ENCODE data around the gene KRT80.

Gene KRT80

DNA sequence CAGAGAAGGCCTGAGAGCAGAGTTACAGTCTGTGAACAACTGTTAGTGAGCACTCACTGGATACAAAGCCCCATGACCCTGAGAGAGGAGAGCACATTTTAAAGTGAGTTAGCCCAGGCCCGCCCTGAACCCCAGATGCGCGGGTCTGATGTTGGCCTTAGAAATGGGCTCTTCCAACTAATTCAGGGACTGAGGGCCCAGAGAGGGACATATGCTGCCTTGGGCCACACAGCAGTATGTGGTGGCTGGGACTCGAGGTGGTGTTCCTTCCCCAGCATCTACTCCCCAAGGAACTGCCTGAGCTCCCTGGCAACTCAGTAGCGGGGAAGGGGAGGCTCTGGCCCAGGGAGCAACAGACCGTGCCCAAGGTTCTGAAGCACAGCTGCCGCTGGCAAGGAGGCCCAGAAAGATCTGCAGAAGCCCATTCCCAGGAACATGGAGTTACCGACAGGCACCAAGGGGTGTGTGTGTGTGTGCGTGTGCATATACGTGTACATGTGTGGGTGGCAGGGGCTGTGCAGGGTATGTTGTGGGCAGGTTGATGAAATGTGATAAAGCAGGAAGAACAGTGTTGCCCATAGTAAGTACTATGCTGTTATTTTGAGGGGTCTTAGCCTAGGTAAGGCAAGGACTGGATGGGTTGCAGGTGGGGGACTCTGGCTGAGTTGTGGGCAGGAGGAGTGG lies 40.5 kb downstream of the KRT80 start:
- no peak for DNase-seq

DNA sequence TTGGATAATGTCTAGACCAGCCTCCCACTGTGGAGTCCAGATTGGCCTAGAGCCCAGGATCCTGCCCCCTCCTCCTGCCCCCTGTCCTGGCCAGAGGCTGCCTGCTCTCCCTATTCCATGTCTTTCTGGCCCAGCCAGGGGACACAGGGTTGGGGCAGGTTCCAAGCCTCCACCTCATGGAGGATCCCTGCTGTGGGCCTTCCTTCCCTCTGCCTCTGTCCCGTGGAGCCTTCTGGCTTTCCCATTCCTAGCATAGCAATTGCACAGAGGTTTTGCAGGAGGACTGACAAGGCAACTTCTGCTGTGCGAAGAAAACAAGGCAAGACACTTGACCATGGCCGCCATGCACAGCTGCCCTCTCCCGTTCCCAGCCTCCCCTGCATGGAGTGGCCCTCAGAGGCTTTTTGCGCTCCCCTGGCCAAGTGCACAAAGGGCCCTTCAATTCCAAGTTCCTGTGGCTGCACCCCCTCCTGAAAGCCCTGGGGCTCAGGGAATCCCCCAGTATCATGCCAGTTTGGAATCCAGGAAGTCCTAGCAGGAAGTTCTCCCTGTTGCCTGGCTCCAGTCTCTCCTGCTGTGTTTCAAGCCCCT lies 42.1 kb downstream of the KRT80 start:
- no peak for DNase-seq

DNA sequence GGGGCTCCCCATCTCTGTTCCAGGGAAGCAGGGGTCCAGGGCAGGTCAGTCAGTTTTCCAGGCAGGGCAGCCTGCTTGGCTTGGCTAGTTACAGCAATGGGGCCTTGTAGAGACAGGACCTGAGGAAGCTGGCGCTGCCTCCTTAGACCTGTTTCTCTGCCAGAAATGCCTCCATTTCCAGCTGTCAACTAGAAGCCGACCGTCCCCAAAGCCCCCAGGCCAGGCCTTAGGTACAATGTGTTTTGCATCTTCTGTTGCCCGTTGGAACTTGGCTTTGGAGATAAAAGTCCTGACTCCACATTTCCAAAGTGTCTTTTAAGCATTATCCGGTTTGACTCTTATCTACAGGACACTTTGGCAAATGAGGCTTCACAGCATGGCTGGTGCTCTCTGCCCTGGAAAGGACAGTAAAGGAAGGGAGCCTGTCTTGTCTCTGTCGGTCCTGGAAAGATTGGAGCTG lies 42.6 kb downstream of the KRT80 start:
- DNase-seq, result no peak

DNA sequence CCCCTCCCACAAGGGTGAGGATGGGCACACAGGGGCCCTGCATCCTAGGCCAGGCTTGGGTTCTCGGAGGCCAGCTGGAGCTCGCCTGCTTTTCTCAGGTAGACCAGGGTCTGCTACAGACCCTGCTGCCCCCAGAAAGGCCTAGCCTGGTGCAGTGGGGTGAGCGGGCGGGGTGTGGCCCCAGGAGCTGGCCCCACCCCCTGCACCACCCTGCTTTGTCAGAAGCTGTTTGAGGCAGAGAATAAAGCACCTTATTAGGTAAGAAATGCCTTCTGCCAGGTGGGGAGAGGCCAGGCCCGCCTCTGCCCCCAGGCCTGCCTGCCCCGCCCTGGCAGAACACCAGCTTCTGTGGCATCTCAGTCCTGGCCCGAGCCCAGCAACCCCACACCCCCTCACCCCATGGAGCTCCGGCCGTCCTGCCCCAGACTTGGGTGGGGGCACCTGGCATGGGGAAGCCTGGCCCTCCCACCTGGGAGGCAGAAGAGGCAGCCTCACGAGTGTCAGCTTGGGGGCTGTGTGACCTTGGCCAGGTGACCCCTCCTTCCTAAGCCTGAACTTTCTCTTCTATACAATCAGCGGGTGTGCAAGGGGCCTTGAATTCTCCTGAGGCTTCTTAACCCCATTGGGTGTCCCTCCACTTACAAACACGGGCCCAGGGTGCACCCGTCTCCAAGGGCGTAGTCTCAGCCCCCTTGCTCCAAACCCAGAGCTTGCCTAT lies 43.2 kb downstream of the KRT80 start:
- DNase-seq, result no peak

DNA sequence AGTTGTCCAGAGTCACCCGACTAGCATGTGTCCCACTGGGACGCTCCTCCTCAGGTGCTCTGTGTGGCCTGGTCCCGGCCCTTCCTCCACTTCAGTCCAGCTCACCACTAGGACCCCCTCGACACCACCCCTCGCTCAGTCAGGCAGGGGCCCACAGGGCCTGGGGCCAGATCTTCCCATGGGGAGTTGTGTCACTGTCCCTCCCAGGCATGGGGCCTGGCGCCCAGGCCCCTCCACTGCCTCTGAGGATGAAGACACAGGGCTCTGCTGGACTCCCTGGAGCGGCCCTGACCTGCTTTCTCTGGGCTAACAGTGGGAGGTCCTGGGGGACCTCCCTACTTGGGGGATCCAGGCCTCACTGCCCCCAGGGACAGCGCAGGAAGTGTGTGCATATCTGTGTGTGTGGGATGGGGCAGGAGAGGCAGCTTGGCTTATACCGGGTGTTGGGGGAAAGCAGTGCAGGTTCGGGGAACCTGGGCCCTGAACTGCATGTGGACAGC lies 43.8 kb downstream of the KRT80 start:
- DNase-seq, result no peak

DNA sequence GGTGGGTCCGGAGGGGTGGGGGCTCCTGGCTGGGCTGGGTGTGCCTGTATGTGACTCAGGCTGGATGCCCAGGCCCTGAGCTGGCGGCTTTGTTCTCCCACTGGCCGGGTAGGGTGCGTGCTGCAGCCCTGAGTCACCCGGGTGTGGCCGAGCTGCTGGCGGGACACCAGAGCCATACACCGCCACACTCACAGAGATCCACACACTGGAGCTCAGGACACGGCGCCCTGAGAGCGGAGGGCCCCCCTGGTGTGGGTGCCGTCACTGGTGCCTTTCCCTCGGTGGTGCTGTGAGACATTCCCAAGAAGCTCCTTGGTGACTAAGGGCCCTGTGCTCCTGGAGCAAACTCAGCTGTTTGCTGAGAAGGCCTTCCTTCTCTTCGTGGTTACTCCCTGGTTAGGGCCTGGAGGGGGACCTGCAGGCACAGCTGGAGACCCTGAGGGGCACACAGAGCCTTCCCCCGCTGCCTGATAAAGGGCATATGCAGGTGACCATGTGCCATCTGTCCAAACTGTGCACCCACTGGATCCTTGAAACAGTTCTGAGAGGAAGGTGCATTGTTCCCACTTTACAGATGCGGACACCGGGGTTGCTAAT lies 44.3 kb downstream of the KRT80 start:
- no peak for DNase-seq

DNA sequence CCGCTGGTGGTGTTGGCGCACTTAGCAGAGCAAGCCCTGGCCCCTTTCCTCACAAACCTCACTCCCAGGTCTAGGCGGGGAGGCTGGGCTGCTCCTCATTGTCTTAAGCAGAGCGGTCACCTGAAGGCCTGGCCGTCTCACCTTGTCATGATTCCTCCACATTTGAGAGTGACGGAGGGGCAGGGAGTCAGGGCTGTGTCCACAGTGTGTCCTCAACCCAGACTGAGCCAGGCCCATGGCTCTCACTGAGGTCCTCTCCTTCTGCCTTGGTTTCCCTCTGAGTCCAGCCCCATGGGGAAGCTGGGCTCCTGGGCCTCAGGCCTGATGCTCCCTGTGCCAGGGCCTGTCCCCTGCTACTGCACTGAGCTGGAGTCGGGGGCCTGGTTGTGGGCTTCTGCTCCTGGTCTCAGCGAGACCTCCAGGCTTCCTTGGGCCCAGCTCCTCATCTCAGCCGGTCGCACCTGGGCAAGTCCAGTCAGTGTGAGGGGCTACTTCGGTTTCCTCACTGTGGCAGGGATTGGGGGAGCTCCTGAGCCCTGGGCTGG lies 44.9 kb downstream of the KRT80 start:
- DNase-seq, result no peak

DNA sequence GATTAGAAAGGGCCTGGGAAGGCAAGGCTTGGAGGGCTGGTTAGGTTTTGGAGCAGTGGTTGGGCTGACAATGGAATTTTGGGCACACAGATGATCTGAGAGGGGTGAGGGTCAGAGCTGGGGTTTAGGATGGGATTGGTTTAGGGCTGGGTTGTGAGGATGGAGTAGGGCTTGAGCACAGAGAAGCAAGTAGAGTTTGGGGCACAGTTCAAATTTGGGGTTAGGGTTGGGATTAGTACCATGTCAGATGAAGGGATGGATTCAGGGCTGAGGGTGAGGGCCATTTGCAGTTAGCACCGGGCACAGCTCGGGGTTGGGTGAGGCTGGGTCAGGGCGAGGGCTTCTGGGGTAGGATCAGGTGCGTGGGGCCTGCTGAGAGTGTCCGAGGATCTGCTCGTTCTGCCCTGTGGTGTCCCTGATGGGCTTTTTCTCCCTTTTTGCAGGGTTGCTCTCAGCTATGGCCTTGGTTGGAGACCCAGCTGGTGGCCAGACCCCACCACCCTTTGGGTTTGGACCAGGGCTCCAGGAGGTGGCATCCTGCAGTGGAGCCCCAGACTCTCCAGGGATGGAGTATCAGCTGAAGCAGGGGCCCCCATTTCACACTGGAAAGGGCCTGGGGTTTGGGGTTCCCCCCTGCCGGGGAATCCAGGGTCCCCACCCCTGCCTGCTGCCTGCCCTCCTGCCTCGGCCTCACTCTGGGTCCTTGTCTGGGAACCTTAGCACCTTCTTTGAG lies 45.6 kb downstream of the KRT80 start:
- DNase-seq, result no peak

DNA sequence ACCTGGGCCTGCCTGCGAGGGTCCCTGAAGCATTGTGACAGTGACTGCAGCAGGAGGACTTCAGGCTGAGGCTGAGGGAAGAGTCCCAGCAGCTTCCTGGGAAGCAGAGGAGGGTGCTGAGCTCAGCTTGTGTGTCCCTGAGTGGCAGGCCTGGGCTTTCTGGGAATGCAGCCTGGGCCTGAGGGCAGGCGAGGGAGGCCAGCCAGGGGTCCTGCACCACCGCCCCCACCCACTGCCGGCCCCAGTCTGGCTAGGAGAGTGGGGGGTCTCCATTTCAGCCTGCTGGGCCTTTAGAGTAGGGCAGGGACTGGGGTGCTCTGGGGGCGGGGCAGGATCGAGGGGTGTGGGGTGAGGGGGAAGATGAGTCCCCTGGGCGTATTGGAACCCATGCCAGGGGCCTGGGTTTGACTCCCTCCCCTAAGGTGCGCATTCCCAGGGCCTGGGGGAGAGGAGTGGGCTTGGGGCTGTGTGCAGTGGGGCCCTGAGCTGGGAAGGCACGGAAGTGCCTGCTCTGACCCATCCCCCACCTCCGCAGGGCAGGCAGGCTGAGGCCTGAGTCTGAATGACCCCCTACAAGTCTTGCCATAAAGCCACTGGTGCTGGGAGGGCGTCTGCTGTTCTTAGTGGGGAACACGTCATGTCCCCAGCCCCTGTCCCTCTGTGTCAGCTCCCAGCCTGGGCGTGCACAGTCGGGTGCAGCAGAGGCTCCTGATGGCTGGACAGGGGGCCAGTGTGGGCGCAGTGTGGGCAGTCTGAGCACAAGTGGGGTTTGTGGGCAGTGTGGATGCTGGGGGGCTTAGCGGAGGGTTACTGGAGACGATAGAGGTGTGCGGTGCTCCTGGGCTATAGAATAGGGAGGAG lies 46.4 kb downstream of the KRT80 start:
- no peak for DNase-seq

DNA sequence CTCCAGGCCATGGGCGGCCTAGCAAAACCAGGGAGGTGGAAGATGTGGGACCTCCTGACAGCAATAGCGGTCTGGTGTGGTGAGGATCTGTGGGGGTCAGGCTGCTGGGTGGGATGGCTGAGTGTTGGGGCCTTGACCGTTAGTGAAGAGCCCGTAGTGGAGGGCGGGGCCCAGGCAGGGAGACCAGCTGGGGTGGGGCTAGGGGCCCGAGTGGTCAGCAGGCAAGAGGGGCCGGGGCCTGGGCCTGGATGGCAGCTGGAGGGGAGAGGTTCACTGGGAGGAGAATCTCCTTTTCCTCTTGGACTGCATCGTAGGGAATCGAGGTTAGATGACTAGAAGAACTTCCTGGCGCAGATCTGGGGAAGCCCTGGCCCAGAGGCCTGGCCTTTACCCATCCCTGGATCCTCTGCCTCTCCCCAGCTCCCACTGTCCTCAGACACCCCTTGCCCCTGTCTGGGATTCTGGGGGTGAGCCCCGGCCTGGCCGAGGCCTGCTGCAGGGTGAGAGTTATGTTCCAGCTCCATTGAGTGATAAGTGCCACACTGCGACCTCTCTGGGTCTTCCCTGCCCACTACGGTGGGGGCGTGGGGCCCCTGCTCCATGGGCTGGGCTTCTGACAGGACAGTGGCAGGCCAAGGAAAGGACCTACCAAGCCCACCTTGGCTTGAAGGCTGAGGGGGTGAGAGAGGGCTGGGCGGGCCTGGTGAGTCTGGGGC lies 47.1 kb downstream of the KRT80 start:
- no peak for DNase-seq

DNA sequence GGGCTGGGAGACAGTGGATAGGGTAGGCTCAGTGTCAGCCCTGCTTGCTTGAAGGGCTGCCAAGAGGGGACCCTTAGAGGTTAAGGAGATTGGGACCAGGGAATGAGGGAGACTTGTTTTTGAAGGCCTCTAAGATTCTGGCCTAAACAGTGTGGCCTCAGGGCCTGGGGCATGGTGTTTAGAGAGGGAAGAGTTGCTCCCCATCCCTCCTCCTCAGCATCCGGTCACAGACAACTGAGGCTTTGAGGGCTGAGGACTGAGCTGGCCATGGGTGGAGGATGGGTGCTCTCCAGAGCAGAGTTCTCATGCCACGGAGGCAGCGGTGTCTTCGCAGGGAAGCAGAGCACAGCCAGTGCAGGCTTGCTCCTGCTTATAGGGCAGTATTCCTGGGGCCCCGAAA lies 49.4 kb downstream of the KRT80 start:
- DNase-seq, result no peak

DNA sequence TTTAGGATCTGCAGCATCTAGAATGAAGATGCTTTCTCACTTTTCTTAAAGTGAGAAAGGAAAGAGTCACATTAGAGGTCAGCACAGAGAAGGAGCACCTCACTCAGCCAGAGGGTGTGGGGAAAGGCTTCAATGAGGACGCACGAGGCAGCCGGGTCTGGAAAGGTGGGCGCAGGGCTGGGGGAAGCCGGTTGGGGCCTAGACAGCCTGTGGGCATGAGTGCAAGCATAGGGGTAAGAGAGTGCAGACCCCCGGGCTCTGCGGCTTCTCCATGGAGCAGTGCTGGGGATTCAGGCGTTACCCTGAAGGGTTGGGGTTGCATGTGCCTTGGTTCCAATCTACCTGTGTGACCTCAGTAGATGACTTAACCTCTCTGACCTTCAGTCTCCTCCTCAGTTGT lies 49.9 kb downstream of the KRT80 start:
- DNase-seq, result no peak

DNA sequence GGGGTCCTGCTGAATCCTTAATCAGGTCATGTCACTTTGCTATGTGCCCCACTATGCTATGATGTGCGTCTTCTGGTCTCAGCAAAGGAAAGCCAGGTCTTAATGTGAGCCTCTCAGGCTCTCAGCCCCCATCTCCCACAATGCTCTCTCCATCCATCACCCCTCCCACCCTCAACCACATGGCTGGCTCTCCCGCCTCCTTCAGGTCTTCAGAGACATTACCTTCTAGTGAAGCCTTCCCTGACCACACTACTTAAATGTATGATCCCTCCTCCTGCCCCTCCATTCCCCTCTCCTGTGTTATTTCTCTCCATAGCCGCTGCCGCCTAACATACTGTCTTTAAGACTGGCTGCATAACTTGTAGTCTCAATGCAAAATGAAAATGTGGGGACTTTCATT lies 50.5 kb downstream of the KRT80 start:
- DNase-seq, result no peak

DNA sequence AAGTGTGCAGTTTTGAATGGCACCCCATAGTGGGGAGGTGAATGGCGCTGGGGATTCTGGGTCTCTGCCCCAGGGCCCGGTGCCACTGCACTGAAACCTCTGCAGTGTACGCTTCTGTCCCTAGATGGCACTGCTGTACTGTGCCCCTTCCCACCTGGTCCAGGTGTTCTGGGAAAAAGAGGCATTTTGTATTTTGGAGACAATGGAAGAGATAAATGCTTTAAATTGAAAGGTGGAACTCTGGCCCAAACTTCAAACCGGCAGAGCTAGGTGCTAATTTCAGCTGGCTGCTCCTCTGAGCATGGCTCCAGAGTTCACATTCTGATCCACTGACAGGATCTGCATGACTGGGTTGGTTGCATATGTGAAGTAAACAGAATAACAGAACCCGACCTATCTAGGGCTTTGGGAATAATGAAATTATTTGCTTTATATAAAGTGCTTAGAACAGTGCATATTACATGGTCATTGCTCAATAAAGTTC lies 52.2 kb downstream of the KRT80 start:
- DNase-seq, result no peak

DNA sequence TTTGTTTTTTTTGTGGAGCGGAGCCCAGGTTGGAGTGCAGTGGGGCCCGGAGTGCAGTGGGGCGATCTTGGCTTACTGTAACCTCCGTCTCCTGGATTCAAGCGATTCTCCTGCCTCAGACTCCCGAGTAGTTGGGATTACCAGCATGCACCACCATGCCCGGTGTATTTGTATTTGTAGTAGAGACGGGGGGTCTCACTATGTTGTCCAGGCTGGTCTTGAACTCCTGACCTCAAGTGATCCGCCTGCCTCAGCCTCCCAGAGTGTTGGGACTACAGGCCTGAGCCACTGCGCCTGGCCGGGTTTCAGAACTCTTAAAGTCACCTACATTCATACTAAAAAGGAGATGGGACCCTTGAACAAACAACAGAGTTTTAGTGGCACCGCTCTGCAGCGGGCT lies 52.7 kb downstream of the KRT80 start:
- DNase-seq, result no peak

DNA sequence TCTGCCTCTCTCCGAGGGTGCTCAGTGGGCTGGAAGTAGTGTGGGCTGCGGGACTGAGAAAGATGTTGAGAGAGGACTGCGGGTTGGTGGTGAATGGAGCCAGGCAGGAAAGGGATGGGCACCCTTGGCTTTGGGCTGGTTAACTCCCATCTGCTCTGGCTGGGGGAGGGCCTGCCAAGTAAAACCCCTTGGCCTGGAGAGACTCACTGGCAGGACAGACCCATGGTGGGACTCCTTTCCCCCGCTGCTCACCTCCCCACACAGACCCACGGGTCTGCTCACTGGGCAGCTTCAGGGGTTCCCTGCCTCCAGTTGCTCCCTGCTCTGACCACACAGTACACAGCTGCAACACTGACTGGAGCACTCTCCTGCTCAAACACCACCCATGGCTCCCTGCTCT lies 54.1 kb downstream of the KRT80 start:
- no peak for DNase-seq

DNA sequence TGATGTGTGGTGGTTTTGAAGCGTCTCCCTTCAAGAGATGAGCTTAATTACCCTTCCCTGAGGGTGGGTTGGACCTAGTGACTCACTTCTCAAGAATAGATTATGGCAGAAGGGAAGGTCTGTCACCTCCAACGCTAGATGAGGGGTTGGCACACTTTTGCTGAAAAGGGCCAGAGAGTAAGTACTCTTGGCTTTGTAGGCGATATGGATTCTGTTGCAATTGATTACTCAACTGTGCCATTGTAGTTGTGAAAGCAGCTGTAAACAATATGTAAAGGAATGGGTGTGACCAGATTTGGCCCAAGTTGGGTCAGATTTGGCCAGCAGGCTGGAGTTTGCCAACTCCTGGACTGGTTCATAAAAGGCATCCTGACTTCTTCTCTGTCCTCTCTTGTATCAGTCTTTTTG lies 59.1 kb downstream of the KRT80 start:
- peak; percentile 48 for DNase-seq

DNA sequence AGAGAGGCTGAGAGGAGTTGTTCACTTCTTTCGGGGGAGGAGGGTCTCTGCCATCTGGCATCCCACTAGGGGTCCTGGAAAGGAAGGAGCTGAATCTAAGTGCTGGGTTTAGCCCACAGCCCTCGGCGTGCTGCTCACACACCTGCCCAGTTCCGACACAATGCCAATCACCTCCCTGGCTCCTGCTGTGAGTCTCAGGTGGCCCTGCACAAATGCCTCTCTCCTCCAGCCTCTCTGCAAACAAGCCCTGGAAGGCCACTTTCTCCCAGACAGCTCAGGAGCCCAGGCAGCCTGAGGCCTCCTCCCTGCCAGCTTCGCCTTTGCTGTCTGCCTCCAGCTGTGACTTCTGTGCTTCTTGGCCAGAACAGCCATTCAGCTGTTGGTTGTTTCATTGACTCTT lies 61.1 kb downstream of the KRT80 start:
- no peak for DNase-seq

DNA sequence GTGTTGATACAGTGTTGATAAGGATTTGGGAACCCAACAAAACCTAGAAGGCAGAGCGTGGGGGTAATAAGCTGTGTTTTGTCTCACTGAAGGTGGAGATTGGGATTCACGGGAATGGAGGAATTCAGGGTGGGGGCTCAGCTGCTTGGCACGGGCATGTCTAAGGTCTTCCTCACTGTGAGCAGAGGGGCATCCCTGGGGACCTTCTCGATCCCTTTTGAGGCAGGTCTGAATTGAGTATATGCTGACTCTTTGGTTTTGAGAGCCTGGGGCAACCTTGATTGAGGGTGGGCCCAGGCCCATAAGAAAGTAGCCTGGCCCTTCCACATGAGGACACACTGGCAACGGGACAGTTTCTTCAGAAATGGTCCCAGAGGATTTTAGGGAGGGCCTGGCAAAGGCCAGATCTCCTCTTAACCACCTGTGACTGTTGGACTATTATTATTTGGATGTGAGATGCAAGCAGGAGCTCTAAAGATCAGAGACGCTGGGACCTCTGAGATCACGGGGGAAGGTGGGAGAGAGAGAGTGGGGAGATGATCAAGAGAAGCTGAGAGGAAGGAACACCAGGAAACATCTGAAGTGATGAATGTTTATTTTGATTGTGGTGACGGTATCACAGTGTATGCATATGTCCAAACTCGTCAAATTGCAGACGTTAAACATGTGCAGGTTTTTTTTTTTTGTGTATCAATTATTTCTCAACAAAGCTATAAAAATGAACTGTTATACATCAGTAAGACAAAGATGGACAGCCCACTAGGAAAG lies 63.9 kb downstream of the KRT80 start:
- no peak for DNase-seq

All from activated CD8-positive, alpha-beta memory T cell treated with anti-CD3 and anti-CD28 coated beads for 24 hours (primary cell).